GM12865 (cell line): ENCODE measurements around the gene YPEL3.
"Not testable (repeated sequence)": the region's sequence is repeated elsewhere in the genome, so short reads cannot be mapped to it uniquely, and the experiment has no call there.

Source experiments
- DNase-seq: peaks from one replicate; pipeline ENCODE4 v3.0.0; 2010; ENCODE audit warnings: low read depth
- H3K4me3 ChIP-seq: 2 replicates; pipeline ENCODE4 v1.5.1; 2011; ENCODE audit warnings: mild to moderate bottlenecking, low read depth, low read length, control low read depth
- CTCF ChIP-seq: IDR thresholded peaks from 2 replicates; pipeline ENCODE4 v1.5.1; 2011; ENCODE audit warnings: low read length, control low read depth, low read depth, inconsistent platforms; ENCODE audit not compliant: insufficient read depth; ENCODE audit errors: missing control alignments

The YPEL3 gene

GRCh38 chr16:30117768-30118167 lies 21.8 kb upstream of the YPEL3 start:
- DNase-seq = no peak
- no peak for TF ChIP-seq CTCF
- H3K4me3 ChIP-seq = no peak overlapping the region

- no peak for TF ChIP-seq CTCF
- DNase-seq = no peak
Observed at GRCh38 chr16:30116291-30117207, 20.5 kb upstream of the YPEL3 start.

GRCh38 chr16:30115238-30115637 lies 19.2 kb upstream of the YPEL3 start:
- no peak for TF ChIP-seq CTCF
- H3K4me3 ChIP-seq = no peak overlapping the region
- DNase-seq = no peak

More at GRCh38 chr16:30116291-30117207, 20.5 kb upstream of the YPEL3 start:
- H3K4me3 ChIP-seq = no peak overlapping the region

GRCh38 chr16:30114833-30115232 lies 18.8 kb upstream of the YPEL3 start:
- DNase-seq, H3K4me3 ChIP-seq: not testable (repeated sequence)

- DNase-seq = no peak
- no peak overlapping the region for H3K4me3 ChIP-seq
- TF ChIP-seq CTCF = no peak
Observed at GRCh38 chr16:30114411-30114810, 18.4 kb upstream of the YPEL3 start.

- H3K4me3 ChIP-seq = no peak overlapping the region
- no peak for DNase-seq
- no peak for TF ChIP-seq CTCF
Observed at GRCh38 chr16:30113711-30114333, 17.8 kb upstream of the YPEL3 start.

- no peak within 1 kb of the TSS for H3K4me3 ChIP-seq
- no peak for DNase-seq
- no peak for TF ChIP-seq CTCF
Observed at GRCh38 chr16:30113031-30113710, 17.2 kb upstream of the YPEL3 start, which contains the start of gene GDPD3. GDPD3 (minus strand) TSS chr16:30113537; CDS start chr16:30113478, 59 bp downstream.
